Thyroid gland (tissue), 4 donors: ENCODE measurements around the gene ANKRD11.

Experiments used
- POLR2A ChIP-seq, 2 donors: fragments of 450-650 bp; IDR thresholded peaks; one replicate each; pipeline ENCODE4 v1.6.1; 2017; ENCODE audit warnings: antibody characterized with exemption in 2 of 2, mild to moderate bottlenecking in 2 of 2, moderate library complexity in 1 of 2
- TF ChIP-seq, protein P1 (sequence below), 6 experiments: fragments of 200-600 bp in 3 of 6; fragments of 450-650 bp in 3 of 6; sonication (generic) in 3 of 6; IDR thresholded peaks; one replicate each; pipeline ENCODE4 v1.5.1; 2016 to 2019; ENCODE audit warnings: antibody characterized with exemption in 6 of 6, mild to moderate bottlenecking in 2 of 6, inconsistent platforms in 1 of 6, moderate library complexity in 1 of 6

DNA sequence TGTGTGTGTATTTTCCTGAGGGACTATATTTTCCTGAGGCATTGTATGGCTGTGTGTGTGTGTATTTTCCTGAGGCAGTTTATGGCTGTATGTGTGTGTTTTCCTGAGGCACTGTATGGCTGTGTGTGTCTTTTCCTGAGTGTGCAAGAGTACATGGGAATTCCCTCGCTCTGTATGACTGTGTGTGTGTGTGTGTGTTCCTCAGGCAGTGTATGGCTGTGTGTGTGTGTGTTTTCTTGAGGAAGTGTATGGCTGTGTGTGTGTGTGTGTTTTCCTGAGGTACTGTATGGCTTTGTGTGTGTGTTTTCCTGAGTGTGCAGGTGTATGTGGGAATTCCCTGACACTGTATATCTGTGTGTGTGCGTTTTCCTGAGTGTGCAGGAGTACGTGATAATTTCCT lies 268.8 kb downstream of the ANKRD11 start:
- TF ChIP-seq, protein P1, sequence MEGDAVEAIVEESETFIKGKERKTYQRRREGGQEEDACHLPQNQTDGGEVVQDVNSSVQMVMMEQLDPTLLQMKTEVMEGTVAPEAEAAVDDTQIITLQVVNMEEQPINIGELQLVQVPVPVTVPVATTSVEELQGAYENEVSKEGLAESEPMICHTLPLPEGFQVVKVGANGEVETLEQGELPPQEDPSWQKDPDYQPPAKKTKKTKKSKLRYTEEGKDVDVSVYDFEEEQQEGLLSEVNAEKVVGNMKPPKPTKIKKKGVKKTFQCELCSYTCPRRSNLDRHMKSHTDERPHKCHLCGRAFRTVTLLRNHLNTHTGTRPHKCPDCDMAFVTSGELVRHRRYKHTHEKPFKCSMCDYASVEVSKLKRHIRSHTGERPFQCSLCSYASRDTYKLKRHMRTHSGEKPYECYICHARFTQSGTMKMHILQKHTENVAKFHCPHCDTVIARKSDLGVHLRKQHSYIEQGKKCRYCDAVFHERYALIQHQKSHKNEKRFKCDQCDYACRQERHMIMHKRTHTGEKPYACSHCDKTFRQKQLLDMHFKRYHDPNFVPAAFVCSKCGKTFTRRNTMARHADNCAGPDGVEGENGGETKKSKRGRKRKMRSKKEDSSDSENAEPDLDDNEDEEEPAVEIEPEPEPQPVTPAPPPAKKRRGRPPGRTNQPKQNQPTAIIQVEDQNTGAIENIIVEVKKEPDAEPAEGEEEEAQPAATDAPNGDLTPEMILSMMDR (IDR thresholded peaks at IDR 0.05), result no peak
- no peak for TF ChIP-seq POLR2A (IDR thresholded peaks at IDR 0.05)
